GM19023 (cell line): Measurements from ENCODE around the gene ZFAND3.
"Not testable (repeated sequence)": the region's sequence is repeated elsewhere in the genome, so short reads cannot be mapped to it uniquely, and the experiment has no call there.

ENCODE experiments used
- ATAC-seq: cut with Tn5 transposase; IDR thresholded peaks from one replicate; pipeline ENCODE4 v1.9.1; 2021; ENCODE audit warnings: mild to moderate bottlenecking, moderate library complexity; ENCODE audit not compliant: unreplicated experiment

ZFAND3 gene

DNA sequence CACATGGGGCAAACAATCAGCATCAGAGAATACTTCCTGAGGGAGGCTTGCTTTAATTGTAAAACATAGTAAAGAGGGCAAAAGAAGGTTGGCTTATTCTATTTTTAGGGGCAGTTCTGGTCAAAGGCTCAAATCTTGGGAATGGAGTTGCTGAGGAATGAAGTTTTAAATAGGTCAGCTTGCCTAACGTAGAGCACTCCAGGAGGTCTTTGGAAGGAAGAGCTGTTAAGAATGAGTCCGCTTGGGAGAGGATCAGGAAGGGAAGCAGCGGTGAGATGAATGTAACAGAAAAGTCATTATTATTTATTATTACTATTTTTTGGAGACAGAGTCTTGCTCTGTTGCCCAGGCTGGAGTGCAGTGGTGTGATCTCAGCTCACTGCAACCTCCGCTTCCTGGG lies 108.7 kb downstream of the ZFAND3 start:
- no peak for ATAC-seq

DNA sequence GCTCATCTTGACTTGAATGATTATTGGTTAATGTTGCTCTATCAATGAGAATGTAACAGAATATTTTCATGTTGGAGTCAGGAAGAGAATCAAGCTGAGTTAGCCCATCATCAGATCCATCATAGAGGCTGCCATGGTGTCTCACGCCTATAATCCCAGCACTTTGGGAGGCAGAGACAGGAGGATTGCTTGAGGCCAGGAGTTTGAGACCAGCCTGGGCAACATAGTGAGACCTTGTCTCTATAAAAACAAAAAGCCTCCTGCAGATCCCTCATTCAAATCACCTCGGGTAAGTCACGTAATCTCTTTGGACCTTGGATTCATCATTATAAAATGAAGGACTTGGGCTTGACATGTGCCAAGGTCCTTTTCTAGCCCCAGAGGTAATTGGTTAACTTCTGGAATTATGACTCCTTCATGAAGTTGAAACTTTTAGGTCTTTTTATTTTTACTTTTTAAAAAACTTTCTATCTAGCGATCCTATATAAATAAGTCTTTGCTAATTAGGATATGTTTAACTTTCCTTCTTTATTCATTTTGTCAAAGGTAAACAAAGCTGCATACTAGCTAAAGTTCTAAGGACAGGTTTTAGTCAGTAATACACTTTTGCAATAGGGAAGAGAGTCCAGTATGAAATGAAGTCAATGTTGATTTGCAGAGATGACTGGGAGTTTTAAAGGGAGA lies 110.9 kb downstream of the ZFAND3 start:
- ATAC-seq = no peak

DNA sequence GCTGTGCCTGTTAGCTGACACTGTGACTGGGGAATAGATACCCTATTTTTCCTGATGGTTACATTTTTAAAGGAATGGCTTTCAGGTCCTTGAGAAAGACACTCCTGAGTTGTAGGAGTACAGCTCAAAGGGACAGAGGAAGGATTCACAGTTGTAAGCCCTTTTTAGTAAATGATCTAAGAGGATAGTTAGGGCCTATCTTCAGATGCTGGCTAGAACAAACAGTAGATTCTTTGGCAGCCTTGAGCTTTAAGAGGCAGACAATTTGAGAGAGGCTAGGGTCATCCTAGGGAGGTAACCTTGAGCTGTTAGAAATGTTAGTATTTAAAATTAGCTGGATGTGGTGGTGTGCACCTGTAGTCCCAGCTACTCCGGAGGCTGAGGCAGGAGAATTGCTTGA lies 111.5 kb downstream of the ZFAND3 start:
- no peak for ATAC-seq

DNA sequence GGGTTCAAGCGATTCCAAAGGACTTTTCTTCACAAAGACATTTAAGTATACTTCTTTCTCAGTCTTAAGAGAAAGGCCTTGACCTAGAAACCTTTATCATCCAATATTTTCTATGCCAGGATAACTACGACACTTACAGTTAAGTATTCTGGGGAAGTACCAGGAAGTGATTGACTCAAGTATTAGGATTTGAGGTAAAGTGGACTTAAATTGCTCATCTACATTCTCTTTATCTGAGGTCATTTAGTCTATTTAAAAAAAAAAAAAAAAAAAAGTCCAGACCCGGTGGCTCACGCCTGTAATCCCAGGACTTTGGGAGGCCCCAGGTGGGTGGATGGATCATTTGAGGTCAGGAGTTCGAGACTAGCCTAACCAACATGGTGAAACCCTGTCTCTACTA lies 114.7 kb downstream of the ZFAND3 start:
- no peak for ATAC-seq

DNA sequence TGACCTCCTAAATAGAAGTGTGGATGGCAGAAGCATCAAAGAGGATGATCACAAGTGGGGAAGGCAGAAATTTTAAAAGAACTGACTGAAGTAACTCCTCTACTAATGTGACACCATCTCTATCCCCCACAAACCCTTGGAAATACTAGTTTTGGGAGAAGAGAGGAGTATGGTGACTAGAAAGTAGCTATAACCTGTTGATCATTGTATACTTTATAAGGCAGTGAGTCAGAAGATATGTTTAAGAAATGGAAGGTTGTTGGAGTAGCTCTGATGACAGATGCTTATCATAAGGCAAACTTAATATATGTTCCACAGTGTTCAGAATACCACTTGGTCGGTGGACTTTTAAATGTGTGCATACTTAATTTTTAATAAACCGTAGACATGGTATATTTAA lies 116.6 kb downstream of the ZFAND3 start:
- ATAC-seq = no peak

DNA sequence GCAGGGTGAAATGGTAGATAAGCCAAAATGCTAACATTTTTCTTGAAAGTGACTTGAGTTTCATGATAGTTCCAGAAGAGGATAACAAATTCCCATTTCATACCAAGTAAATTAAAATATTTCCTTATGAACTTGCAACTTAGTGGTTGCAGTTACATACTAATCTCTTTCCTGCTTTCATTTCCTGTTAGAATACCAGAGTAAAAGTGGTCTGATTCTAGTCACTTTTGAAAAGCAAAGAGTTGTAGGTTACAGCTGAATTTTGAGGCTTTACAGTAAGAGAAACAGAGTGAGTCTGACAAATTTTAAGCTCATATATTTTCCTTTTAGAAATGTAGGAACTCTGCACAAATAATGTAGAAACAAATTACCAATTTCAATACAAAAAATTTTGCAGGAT lies 117.4 kb downstream of the ZFAND3 start:
- ATAC-seq = no peak

DNA sequence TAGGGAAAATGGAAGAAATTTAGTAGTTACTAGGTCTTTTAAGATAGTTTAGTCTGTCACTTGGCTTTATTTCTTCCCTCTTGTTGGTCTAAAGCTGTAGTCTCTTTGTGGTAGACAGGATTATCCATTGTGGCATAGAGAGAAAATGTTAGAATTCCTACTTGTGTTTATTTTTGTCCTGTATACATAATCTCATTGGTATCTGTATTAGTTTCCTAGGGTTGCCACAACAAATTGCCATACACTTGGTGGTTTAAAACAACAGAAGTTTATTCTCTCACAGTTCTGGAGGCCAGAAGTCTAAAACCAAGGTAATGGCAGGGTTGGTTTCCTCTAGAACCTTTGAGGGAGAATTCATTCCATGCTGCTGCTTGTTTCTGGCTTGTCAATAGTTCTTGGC lies 119.4 kb downstream of the ZFAND3 start:
- no peak for ATAC-seq

DNA sequence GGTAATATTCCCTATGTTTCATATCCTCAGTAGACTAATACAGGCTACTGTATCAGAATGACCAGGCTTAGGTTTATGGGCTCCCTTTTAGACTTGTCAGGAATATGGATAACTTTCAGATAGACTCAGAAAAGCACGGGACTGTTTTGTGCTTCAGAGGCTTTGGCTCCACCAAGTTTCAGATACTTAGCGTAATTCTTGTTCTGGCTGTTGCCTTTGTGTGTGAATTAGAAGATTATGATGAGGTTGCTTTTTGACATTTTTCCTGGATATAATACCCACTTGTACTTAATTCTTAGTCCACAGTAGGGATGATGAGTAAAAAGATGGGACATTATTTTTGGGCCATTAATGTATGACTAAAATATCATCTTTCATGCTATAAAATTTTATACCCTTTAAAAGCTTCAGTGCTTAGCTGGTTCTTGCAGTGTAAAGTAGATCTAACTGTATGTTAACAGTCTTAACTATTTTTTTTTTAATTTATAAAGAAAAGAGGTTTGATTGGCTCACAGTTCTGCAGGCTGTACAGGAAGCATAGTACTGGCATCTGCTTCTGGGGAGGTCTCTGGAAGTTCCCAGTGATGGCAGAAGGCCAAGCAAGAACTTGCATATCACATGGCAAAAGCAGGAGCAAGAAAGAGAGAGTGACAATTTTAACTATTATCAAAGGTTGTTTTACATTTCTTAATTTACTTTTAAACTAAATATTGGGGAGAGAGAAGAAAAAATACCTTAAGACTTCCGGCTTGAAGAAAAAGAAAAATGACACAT lies 120.7 kb downstream of the ZFAND3 start:
- ATAC-seq = no peak

DNA sequence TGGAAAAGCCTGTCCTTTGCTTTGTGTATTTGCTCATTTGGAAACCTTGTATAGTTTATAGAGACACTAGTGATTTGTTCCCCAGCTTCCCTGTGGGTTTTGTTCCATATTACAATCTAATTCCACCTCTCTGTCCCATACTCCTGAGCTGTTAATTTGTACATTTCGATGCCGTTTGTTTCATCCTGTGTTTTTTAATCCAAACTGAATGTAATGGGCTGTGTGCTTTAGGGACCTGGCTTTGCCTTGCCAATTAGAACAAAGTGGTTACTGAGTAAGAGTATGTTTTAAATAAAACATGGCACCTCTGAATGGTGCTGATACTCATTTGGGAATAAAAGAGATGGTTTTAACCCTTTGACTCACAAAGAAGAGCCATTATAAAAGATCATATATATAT lies 122.3 kb downstream of the ZFAND3 start:
- no peak for ATAC-seq

DNA sequence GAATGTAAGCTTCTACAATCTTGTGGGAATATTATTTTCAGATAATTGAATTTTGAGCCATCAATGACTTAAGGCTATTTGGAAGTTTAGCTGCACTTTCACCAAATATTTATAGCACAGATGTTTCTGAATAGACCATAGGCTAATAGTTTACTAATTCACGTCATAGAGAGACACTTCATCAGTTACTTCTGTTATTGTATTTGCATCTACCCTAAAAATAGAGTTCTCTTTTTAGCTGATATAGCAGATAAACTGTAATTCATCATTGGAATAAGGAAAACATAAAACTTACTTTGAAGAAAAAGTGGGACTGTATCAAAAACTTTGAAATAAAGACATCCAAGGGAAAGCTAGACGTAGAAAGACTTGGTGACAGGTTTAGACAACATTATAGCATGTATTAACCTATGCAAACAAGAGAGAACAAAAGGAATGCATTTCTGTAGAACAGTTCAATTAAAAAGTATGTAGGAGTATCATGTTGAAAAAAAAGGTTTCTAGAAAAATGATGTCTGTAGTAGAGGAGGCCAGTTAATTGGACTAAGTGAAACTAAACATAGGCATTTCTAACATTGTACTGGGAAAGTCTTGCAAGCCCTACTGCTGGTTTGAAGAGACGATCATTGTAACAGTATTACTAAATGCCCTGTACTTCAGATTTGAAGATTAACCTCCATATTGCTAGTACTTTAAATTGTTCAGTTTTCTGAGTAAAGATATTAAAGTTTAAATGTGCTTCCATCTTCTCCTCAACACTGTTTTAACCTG lies 123.3 kb downstream of the ZFAND3 start:
- ATAC-seq = no peak

DNA sequence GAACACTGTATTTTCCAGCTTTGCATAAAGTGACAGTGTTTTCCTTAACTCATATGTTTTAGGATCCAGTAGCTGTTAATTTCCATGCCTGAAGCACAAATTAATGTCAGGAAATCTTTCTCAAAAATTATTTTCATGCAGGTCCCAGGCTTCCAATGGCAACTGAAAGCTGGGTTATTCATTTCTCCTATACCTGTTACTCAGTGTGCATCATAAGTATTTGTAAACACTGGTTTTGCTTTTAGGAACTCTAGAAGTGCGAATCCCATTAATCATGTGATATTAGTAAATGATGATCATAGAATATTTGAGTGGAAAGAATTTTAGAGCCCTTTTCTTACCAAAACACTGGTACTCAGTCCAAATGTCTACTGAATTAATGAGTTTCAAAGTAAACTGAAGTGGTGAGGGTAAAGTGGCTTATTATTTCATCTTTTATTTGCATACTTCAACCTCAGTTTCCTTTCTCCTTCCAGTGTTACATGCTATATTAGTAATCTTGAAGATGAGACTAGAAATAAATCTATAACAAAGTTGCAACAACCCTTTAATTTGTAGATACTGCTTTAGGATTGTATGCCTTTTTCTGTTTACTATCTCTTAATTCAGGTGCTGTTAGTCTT lies 124.0 kb downstream of the ZFAND3 start:
- ATAC-seq = no peak

DNA sequence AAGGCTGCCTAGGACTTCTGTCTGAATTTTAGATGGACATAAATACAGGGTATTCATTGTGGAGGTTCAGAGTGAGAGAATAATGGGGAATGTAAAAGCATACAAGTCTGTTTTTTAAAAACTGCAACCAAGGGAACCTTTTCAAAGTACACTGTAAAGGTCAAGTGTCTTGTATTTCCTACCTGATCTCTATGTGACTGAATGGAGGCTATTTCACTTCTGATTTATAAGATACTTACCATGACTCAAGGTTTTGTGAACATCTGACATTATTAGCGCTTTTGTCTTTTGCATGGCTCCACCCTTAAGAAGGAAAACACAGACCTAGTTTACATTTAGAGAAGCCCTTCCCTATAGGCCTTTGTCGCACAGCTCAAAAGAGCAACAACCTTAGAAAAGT lies 126.5 kb downstream of the ZFAND3 start:
- ATAC-seq = no peak

DNA sequence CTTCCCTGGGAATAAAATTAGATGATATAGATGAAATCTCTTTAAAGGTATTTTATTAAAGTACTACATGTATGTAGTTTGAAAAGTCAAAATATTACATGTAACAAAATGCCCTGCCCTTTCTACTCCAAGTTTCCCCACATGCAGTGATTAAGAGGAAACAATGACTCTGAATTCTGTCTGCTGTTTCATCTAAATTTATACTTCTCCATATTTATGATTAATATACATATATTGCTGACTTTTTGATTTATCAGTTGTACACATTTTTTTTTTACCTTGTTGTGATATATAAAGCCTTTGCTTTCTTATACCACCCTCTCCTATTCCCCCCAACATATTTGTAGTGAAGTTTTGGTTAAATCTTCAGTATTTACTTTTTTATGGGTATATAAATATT lies 127.9 kb downstream of the ZFAND3 start:
- ATAC-seq = no peak

DNA sequence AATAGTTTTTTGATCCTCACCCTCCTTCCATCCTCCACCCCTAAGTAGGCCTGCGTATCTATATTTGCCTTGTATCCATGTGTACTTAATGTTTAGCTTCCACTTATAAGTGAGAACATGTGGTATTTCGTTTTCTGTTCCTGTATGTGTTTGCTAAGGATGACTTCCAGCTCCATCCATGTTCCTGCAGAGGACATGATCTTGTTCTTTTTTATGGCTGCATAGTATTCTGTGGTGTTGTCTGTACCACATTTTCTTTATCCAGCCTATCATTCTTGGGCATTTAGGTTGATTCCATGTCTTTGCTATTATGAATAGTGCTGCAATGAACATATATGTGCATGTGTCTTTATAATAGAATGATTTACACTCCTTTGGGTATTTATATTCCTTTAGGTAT lies 129.1 kb downstream of the ZFAND3 start:
- not testable (repeated sequence) for ATAC-seq

DNA sequence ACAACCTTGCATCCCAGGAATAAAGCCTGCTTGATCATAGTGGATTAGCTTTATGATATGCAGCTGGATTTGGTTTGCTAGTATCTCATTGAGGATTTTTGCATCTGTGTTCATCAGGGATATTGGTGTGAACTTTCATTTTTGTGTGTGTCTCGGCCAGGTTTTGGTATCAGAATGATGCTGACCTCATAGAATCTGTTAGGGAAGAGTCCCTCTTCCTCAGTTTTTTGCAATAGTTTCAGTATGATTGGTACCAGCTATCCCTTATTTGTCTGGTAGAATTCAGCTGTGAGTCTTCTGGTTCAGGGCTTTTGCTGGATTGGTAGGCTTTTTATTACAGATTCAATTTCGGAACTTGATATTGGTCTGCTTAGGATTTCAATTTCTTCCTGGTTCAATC lies 132.5 kb downstream of the ZFAND3 start:
- ATAC-seq = no peak

DNA sequence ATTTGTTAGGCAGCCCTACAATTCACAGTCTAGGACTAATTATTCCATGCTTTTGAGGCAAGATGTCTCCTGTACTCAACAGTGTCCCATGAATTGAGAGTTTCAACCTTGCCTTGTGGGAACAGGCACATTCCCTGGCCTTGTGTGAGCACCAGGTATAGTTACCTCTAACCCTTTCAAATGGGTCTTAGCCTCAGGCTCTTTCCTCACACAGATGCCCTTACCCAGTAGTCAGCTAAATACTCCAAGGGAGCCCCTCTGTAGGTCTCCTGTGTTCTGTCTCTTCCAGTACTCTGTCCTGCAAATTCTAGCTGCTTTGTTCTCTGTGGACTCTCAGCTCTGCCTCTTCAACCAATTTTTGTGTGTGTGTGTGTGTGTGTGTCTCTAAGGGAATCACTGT lies 135.3 kb downstream of the ZFAND3 start:
- no peak for ATAC-seq

DNA sequence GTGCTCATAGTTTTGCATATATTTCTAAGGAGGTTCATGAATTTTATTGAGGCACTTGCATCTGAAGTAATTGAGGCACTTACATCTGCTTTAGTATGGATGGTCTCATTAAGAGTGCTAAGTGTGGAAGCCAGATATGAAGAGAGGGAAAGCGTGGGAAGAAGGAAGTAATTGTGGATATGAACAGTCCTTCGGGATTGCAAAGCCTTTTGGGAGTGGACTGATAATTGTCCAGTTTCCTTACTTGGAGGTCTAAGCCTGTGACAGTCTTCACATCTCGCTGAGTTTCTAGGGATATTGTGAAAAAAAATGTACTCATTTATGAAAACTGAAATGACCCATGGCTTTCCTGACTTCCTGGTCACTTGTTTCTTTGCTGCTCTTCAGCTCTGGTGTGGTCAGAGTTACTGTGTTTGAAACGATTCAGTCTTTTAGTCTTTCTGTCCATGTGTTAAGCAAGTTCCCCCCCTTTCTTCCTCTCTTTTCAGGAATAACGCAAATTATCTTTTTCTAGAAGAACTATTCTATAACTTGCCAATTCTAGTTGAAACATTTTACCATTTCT lies 137.3 kb downstream of the ZFAND3 start:
- no peak for ATAC-seq

DNA sequence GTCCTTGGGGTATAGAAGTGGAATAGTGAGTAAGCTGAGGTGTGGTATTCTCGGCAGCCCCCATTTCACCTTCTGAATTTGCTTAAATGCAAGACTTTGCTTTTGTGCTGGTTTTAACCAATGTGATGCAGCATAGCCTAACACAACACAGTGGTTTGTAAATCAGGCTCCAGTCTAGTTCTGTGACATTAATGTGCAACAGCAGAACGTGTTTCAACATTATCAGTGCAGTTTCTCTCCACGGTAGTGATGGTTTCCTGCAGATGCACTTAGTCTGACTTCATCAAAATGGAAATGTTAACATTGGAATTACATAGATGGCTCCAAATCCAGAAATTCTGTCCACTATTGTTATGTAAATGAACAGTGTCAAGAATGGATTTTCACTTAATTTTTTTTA lies 139.5 kb downstream of the ZFAND3 start:
- ATAC-seq = no peak

DNA sequence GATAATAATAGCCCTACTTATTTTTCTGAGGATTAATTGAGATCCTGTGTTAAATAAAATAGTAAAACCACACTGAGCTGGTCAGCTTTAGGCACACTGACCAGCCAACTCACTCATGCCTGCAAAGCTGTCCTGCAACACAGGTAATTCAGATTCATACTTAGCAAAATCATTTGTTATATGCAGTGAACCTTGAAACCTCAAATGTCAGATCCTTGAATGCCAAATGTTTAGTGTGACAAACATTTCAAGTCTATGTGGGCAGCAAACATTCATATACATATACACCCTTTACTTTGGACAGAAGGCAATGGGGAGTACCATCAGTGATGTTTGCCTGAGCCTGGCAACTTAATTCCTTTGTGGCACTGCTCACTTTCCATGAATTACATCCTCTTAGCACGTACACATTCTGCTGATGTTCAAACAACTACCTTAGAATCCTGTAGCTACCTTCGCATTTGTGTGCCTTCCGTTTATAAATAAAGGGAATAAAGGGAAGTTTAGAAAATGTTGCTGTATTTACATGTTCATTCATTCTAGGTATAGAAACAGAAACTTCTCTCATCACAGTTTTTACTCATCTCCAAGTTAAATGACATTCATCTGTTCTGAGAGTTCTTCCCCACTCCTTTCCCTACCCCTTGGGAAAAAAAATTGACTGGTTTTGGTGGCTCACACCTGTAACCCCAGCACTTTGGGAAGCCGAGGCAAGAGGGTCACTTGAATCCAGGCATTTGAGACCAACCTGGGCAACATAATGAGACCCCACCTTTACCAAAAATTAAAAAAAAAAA lies 140.8 kb downstream of the ZFAND3 start:
- ATAC-seq = no peak

DNA sequence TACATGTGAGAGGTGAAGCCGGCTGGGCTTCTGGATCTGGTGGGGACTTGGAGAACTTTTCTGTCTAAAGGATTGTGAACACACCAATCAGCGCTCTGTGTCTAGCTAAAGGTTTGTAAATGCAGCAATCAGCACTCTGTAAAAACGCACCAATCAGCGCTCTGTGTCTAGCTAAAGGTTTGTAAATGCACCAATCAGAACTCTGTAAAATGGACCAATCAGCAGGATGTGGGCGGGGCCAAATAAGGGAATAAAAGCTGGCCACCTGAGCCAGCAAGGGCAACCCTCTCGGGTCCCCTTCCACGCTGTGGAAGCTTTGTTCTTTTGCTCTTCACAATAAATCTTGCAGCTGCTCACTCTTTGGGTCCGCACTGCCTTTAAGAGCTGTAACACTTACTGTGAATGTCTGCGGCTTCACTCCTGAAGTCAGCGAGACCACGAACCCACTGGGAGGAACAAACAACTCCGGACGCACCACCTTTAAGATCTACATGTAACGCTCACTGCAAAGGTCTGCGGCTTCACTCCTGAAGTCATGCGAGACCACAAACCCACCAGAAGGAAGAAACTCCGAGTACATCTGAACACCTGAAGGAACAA lies 143.1 kb downstream of the ZFAND3 start:
- ATAC-seq = not testable (repeated sequence)
